D721Med (cell line): ENCODE measurements around the gene NNAT.

Experiments used
- DNase-seq: peaks from one replicate; pipeline ENCODE4 v3.0.0; 2011; ENCODE audit warnings: low spot score; ENCODE audit not compliant: insufficient read length
- FAIRE-seq: peaks from 2 replicates; lab custom pipeline; 2011; peaks lifted over from hg19 to GRCh38; lab: Jason Lieb, UNC
- TF ChIP-seq, protein P1 (sequence below): IDR thresholded peaks from 2 replicates; pipeline ENCODE4 v1.5.1; 2012; ENCODE audit warnings: mild to moderate bottlenecking, control low read depth; ENCODE audit not compliant: insufficient read depth; ENCODE audit errors: missing control alignments

The NNAT gene

GRCh38 chr20:37571033-37571432 lies 50.0 kb downstream of the NNAT start:
- no peak for DNase-seq

More at GRCh38 chr20:37571033-37571432, 50.0 kb downstream of the NNAT start:
- TF ChIP-seq, protein P1, sequence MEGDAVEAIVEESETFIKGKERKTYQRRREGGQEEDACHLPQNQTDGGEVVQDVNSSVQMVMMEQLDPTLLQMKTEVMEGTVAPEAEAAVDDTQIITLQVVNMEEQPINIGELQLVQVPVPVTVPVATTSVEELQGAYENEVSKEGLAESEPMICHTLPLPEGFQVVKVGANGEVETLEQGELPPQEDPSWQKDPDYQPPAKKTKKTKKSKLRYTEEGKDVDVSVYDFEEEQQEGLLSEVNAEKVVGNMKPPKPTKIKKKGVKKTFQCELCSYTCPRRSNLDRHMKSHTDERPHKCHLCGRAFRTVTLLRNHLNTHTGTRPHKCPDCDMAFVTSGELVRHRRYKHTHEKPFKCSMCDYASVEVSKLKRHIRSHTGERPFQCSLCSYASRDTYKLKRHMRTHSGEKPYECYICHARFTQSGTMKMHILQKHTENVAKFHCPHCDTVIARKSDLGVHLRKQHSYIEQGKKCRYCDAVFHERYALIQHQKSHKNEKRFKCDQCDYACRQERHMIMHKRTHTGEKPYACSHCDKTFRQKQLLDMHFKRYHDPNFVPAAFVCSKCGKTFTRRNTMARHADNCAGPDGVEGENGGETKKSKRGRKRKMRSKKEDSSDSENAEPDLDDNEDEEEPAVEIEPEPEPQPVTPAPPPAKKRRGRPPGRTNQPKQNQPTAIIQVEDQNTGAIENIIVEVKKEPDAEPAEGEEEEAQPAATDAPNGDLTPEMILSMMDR, result no peak
- no peak for FAIRE-seq
